H1 (cell line): ENCODE measurements around the gene OLFM1. TPM values are rescaled to one million over a fixed set of nuclear protein-coding genes. Genes with fewer than 3 reads are reported as not detected.

ENCODE experiments used
- CTCF ChIA-PET: fragments of 300-600 bp; sonication (Branson Sonifier 250); formaldehyde crosslinking; loops from one replicate; lab custom pipeline; 2021; ENCODE audit not compliant: partially characterized antibody; lab: Charles Lee
- POLR2A ChIA-PET: fragments of 300-600 bp; sonication (Branson Sonifier 250); formaldehyde crosslinking; loops from one replicate; lab custom pipeline; 2021; ENCODE audit warnings: inconsistent platforms; ENCODE audit not compliant: partially characterized antibody; lab: Charles Lee
- DNase-seq, 2 experiments: peaks; one replicate each; pipeline versions ENCODE4 v3.0.0 to v3.0.0-alpha.2; 2010 to 2022; ENCODE audit warnings: low spot score in 2 of 2, low read depth in 1 of 2, mixed read lengths in 1 of 2
- FAIRE-seq: peaks from 2 replicates; lab custom pipeline; 2011; peaks lifted over from hg19 to GRCh38; lab: Jason Lieb, UNC
- H2AFZ ChIP-seq: 2 replicates; pipeline ENCODE4 v1.8.1; 2012; ENCODE audit warnings: low read length, inconsistent platforms
- H2AK5ac ChIP-seq: 2 replicates; pipeline ENCODE4 v1.6.1; 2013; ENCODE audit warnings: low read depth, low read length
- H2BK120ac ChIP-seq: replicated peaks from 2 replicates; pipeline ENCODE3; 2013; ENCODE audit warnings: low read depth, low read length, inconsistent platforms
- H2BK12ac ChIP-seq: 2 replicates; pipeline ENCODE4 v1.6.1; 2013; ENCODE audit warnings: low read depth, low read length
- H2BK15ac ChIP-seq: 2 replicates; pipeline ENCODE4 v1.6.1; 2013; ENCODE audit warnings: low read length
- H2BK20ac ChIP-seq: 2 replicates; pipeline ENCODE4 v1.6.1; 2013; ENCODE audit warnings: low read length
- H2BK5ac ChIP-seq: 2 replicates; pipeline ENCODE4 v1.6.1; 2013; ENCODE audit warnings: low read depth, low read length
- H3K14ac ChIP-seq: 2 replicates; pipeline ENCODE4 v1.6.1; 2013; ENCODE audit warnings: inconsistent platforms; ENCODE audit not compliant: insufficient read length
- H3K18ac ChIP-seq: 2 replicates; pipeline ENCODE4 v1.6.1; 2013; ENCODE audit warnings: low read length; ENCODE audit errors: extremely low read depth
- H3K23ac ChIP-seq: 2 replicates; pipeline ENCODE4 v1.6.1; 2013; ENCODE audit warnings: inconsistent platforms; ENCODE audit not compliant: insufficient read length
- H3K23me2 ChIP-seq: 2 replicates; pipeline ENCODE4 v1.6.1; 2013; ENCODE audit warnings: low read depth, low read length
- H3K27ac ChIP-seq: 2 replicates; pipeline ENCODE4 v1.6.1; 2011; ENCODE audit warnings: low read depth, low read length, inconsistent platforms
- H3K27me3 ChIP-seq, 4 experiments: replicated peaks in 1 of 4; 1 replicate in 1 of 4; 2 replicates in 3 of 4; pipeline versions ENCODE4 v1.6.1 to v1.8.1; 2011 to 2013; ENCODE audit warnings: low read length in 3 of 4, mild to moderate bottlenecking in 3 of 4, inconsistent platforms in 2 of 4, mixed read lengths in 2 of 4, moderate library complexity in 1 of 4; ENCODE audit not compliant: control insufficient read depth in 3 of 4, insufficient read depth in 3 of 4; ENCODE audit errors: extremely low read depth in 1 of 4
- H3K36me3 ChIP-seq, 4 experiments: 2 replicates each; pipeline versions ENCODE4 v1.6.1 to v1.8.1; 2011 to 2013; ENCODE audit warnings: mild to moderate bottlenecking in 4 of 4, low read length in 3 of 4, moderate library complexity in 2 of 4, control low read depth in 1 of 4, inconsistent platforms in 1 of 4; ENCODE audit not compliant: insufficient read depth in 4 of 4, control insufficient read depth in 2 of 4
- H3K4ac ChIP-seq: replicated peaks from 2 replicates; pipeline ENCODE3; 2013; ENCODE audit warnings: low read length, low read depth, mixed read lengths, inconsistent platforms; ENCODE audit not compliant: insufficient read length
- H3K4me1 ChIP-seq, 4 experiments: replicated peaks in 1 of 4; 1 replicate in 1 of 4; 2 replicates in 3 of 4; pipeline versions ENCODE4 v1.6.1 to v1.8.1; 2011 to 2013; ENCODE audit warnings: low read length in 3 of 4, inconsistent platforms in 2 of 4, mixed read lengths in 1 of 4; ENCODE audit not compliant: insufficient read depth in 4 of 4, control insufficient read depth in 3 of 4
- H3K4me2 ChIP-seq, 2 experiments: 2 replicates each; pipeline versions ENCODE4 v1.6.1 to v1.8.1; 2011 to 2013; ENCODE audit warnings: low read depth in 2 of 2, low read length in 2 of 2, control low read depth in 1 of 2, inconsistent platforms in 1 of 2, mild to moderate bottlenecking in 1 of 2; ENCODE audit not compliant: insufficient read depth in 1 of 2
- H3K4me3 ChIP-seq, 4 experiments: fragments of 200-600, 300-600 bp in 1 of 4; sonication (generic), shearing (Covaris generic), sonication (Bioruptor Twin) in 1 of 4; 2 replicates each; pipeline versions ENCODE4 v1.5.1 to v1.8.1; 2011 to 2016; ENCODE audit warnings: low read length in 4 of 4, low read depth in 3 of 4, control low read depth in 2 of 4, inconsistent platforms in 2 of 4, mild to moderate bottlenecking in 2 of 4, mixed read lengths in 1 of 4, moderate library complexity in 1 of 4; ENCODE audit not compliant: insufficient read depth in 2 of 4; ENCODE audit errors: extremely low read depth in 1 of 4
- H3K56ac ChIP-seq: replicated peaks from 2 replicates; pipeline ENCODE3; 2013; ENCODE audit warnings: low read depth, mild to moderate bottlenecking, mixed read lengths, low read length, inconsistent platforms; ENCODE audit not compliant: insufficient read length
- H3K79me1 ChIP-seq: 2 replicates; pipeline ENCODE4 v1.6.1; 2013; ENCODE audit warnings: low read depth, low read length, control low read depth
- H3K79me2 ChIP-seq, 2 experiments: 2 replicates each; pipeline versions ENCODE4 v1.6.1 to v1.8.1; 2012 to 2013; ENCODE audit warnings: low read length in 2 of 2, mild to moderate bottlenecking in 2 of 2, inconsistent platforms in 1 of 2; ENCODE audit not compliant: insufficient read depth in 2 of 2, control insufficient read depth in 1 of 2
- H3K9ac ChIP-seq, 4 experiments: replicated peaks in 1 of 4; 1 replicate in 1 of 4; 2 replicates in 3 of 4; pipeline versions ENCODE4 v1.6.1 to v1.8.1; 2011 to 2013; ENCODE audit warnings: low read depth in 3 of 4, low read length in 3 of 4, control low read depth in 2 of 4, mild to moderate bottlenecking in 2 of 4, moderate library complexity in 2 of 4, inconsistent platforms in 1 of 4; ENCODE audit errors: extremely low read depth in 1 of 4
- H3K9me3 ChIP-seq, 2 experiments: 2 replicates each; pipeline versions ENCODE4 v1.6.1 to v1.8.1; 2012 to 2013; ENCODE audit warnings: mild to moderate bottlenecking in 2 of 2, moderate library complexity in 2 of 2, control low read depth in 1 of 2, inconsistent platforms in 1 of 2, low read depth in 1 of 2, low read length in 1 of 2, mixed read lengths in 1 of 2; ENCODE audit not compliant: insufficient read depth in 2 of 2
- H4K20me1 ChIP-seq, 2 experiments: replicated peaks in 1 of 2; 2 replicates each; pipeline versions ENCODE3 to v1.8.1; 2011 to 2013; ENCODE audit warnings: inconsistent platforms in 2 of 2, low read length in 2 of 2, mild to moderate bottlenecking in 1 of 2; ENCODE audit not compliant: insufficient read depth in 2 of 2, control insufficient read depth in 1 of 2
- H4K5ac ChIP-seq: 2 replicates; pipeline ENCODE4 v1.6.1; 2013; ENCODE audit warnings: low read length, low read depth, mixed read lengths, inconsistent platforms; ENCODE audit not compliant: insufficient read length
- H4K8ac ChIP-seq: 2 replicates; pipeline ENCODE4 v1.8.0; 2013; ENCODE audit warnings: mild to moderate bottlenecking, moderate library complexity, low read length, inconsistent platforms; ENCODE audit not compliant: insufficient read depth; ENCODE audit errors: extremely low read depth
- H4K91ac ChIP-seq: replicated peaks from 2 replicates; pipeline ENCODE3; 2013; ENCODE audit warnings: low read length, mixed read lengths, inconsistent platforms; ENCODE audit not compliant: insufficient read length
- ASH2L ChIP-seq: fragments of 200-600, 300-600 bp; sonication (generic); IDR thresholded peaks from one replicate; pipeline ENCODE4 v1.7.1; 2017; ENCODE audit warnings: low read length
- BCL11A ChIP-seq, 2 experiments: IDR thresholded peaks; one replicate each; pipeline ENCODE4 v1.6.1; 2011; ENCODE audit warnings: low read depth in 2 of 2, low read length in 2 of 2, mild to moderate bottlenecking in 2 of 2
- CEBPB ChIP-seq: IDR thresholded peaks from 2 replicates; pipeline ENCODE4 v1.6.1; 2012; ENCODE audit warnings: low read depth, low read length
- CHD1 ChIP-seq: IDR thresholded peaks from 2 replicates; pipeline ENCODE4 v1.6.1; 2012; ENCODE audit warnings: low read depth, low read length, improper control_type of control experiment
- CREB1 ChIP-seq: IDR thresholded peaks from 2 replicates; pipeline ENCODE4 v1.6.1; 2012; ENCODE audit warnings: inconsistent platforms
- CTBP2 ChIP-seq: IDR thresholded peaks from 2 replicates; pipeline ENCODE4 v1.7.0; 2011; ENCODE audit warnings: borderline replicate concordance, mild to moderate bottlenecking, moderate library complexity, mixed read lengths, low read length; ENCODE audit not compliant: insufficient read depth, insufficient read length
- GTF2F1 ChIP-seq: IDR thresholded peaks from 2 replicates; pipeline ENCODE4 v1.6.1; 2012; ENCODE audit warnings: low read depth, low read length, improper control_type of control experiment, borderline replicate concordance
- HDAC2 ChIP-seq, 2 experiments: fragments of 300-600 bp in 1 of 2; sonication (generic) in 1 of 2; IDR thresholded peaks; 2 replicates each; pipeline ENCODE4 v1.6.1; 2011 to 2012; ENCODE audit warnings: low read depth in 2 of 2, low read length in 2 of 2, mild to moderate bottlenecking in 2 of 2, moderate library complexity in 2 of 2, borderline replicate concordance in 1 of 2, inconsistent platforms in 1 of 2
- KDM1A ChIP-seq: fragments of 200-600, 300-600 bp; sonication (generic); IDR thresholded peaks from 2 replicates; pipeline ENCODE4 v1.7.1; 2016; ENCODE audit warnings: mild to moderate bottlenecking, low read length, borderline replicate concordance
- SIN3A ChIP-seq, 2 experiments: IDR thresholded peaks in 1 of 2; conservative IDR thresholded peaks in 1 of 2; 2 replicates each; pipeline ENCODE4 v1.6.1; 2011 to 2012; ENCODE audit warnings: low read length in 2 of 2, improper control_type of control experiment in 1 of 2, low read depth in 1 of 2, mild to moderate bottlenecking in 1 of 2
- SP1 ChIP-seq: IDR thresholded peaks from 2 replicates; pipeline ENCODE4 v1.6.1; 2011; ENCODE audit warnings: low read depth, low read length
- SRF ChIP-seq: IDR thresholded peaks from 2 replicates; pipeline ENCODE4 v1.6.1; 2011; ENCODE audit warnings: mild to moderate bottlenecking, low read depth, low read length, moderate library complexity
- TAF1 ChIP-seq: IDR thresholded peaks from 2 replicates; pipeline ENCODE4 v1.6.1; 2011; ENCODE audit warnings: mild to moderate bottlenecking, low read depth, low read length
- TBP ChIP-seq: IDR thresholded peaks from 2 replicates; pipeline ENCODE4 v1.6.1; 2011; ENCODE audit warnings: low read depth, low read length, improper control_type of control experiment
- TEAD4 ChIP-seq: IDR thresholded peaks from 2 replicates; pipeline ENCODE4 v1.6.1; 2012; ENCODE audit warnings: low read depth, low read length, inconsistent platforms, mixed read lengths
- WGBS, 2 experiments: shearing (Covaris generic) in 1 of 2; methylation state at CpG; one replicate each; pipeline versions ENCODE4 v1.1.6 to v1.1.7; 2013 to 2015; ENCODE audit warnings: low lambda C conversion rate in 2 of 2, mixed read lengths in 2 of 2, inconsistent platforms in 1 of 2, low coverage in 1 of 2, missing lambda C conversion rate in 1 of 2; ENCODE audit not compliant: insufficient replicate concordance in 2 of 2, insufficient coverage in 1 of 2, insufficient read length in 1 of 2; ENCODE audit errors: extremely low coverage in 1 of 2, missing lambda C conversion rate in 1 of 2; 5-methylcytosine and 5-hydroxymethylcytosine counted together
- polyA plus RNA-seq, 7 experiments: library from polyadenylated mRNA; depleted of rRNA in 3 of 7; stranded (reverse) in 5 of 7; unstranded in 2 of 7; fragments of >200 nt in 5 of 7; fragments of 200-250 nt in 2 of 7; gene quantifications; 1 replicate in 5 of 7; 2 replicates in 1 of 7; 4 replicates in 1 of 7; pipeline versions ENCODE4 v1.2.1 to v1.2.3, GENCODE V29; 2011 to 2013; ENCODE audit warnings: missing spikeins in 2 of 7, mixed read lengths in 2 of 7
- total RNA-seq: library from RNA; stranded (reverse); fragmentation: NEBNext Ultra II Directional; extraction: Animal tissue kit (Norgen Biotek cat#: 25700); gene quantifications from 2 replicates; pipeline ENCODE4 v1.2.1, GENCODE V29; 2021

The OLFM1 gene
- total and polyA plus RNA-seq, 2 of the 8 experiments (the other 6 are each of a cell fraction or from before 2014, with no cell fraction given), result 53.0 to 53.4 TPM

DNA sequence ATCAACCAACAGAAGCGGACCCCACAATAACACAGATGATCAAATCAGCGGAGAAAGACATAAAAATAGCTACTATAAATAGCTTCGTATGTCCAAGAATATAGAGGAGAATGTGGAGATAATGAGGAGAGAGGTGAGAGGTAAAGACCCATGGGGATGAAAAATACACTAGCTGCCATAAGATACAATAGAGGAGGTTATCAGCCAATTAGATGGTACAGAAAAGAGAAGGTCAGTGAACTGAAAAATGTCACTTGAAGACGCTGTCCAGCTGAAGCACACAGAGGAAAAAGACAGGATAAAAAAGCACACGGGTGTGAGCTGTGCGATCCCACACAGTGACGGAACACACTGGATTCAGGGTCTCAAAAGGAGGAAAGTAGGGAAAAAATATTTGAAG lies 73.4 kb downstream of the OLFM1 start:
- H2BK15ac ChIP-seq, result no peak overlapping the region
- no peaks in the 10 kb centered on the region for H3K9me3 ChIP-seq
- H3K4me1 ChIP-seq, result peaks cover 0 to 10% (median 3%) of the 10 kb centered on the region in 4 experiments; a peak in 6 of 7 replicates
- ChIA-PET POLR2A (no interaction called here), CTCF (interaction anchor here (0.6 to 1.0 kb wide), 3 partner anchors 11 to 116 kb away, joined by 3 to 4 read pairs (median 3); no protein-coding TSS in a partner anchor)
- H3K27ac ChIP-seq, result no peak overlapping the region
- H3K9ac ChIP-seq, result no peak overlapping the region
- H3K79me2 ChIP-seq, result no peaks in the 10 kb centered on the region
- H2BK12ac ChIP-seq, result no peak overlapping the region
- H3K23ac ChIP-seq, result no peak overlapping the region
- no peaks in the 10 kb centered on the region for H3K23me2 ChIP-seq
- no peak for DNase-seq
- no peaks in the 10 kb centered on the region; the same call in 1 of the 2 replicates for H3K79me1 ChIP-seq
- H2BK20ac ChIP-seq, result no peak overlapping the region
- no peak for FAIRE-seq
- WGBS, 2 experiments, result 90% methylated on average over 7 of the region's 7 CpGs; no CpG with 5 or more reads in 1 of the 2 experiments
- no peak overlapping the region for H4K5ac ChIP-seq
- no peak overlapping the region for H2BK120ac ChIP-seq
- H3K4me3 ChIP-seq, result no peak overlapping the region
- H3K56ac ChIP-seq, result no peak overlapping the region
- H4K8ac ChIP-seq, result no peak overlapping the region
- no peak overlapping the region for H2AFZ ChIP-seq
- no peak overlapping the region for H3K4me2 ChIP-seq
- no peak overlapping the region for H2BK5ac ChIP-seq
- H4K91ac ChIP-seq, result no peak overlapping the region
- H3K27me3 ChIP-seq, result no peaks in the 10 kb centered on the region; a peak in 1 of 7 replicates
- H3K36me3 ChIP-seq, result no peaks in the 10 kb centered on the region
- H3K18ac ChIP-seq, result no peak overlapping the region
- no peaks in the 10 kb centered on the region for H4K20me1 ChIP-seq
- no peak overlapping the region for H2AK5ac ChIP-seq
- H3K14ac ChIP-seq, result no peak overlapping the region
- no peak overlapping the region for H3K4ac ChIP-seq
- TF ChIP-seq CHD1 (no peak), GTF2F1 (no peak), TBP (no peak), BCL11A (IDR thresholded peaks at IDR 0.05; ENCODE audit: low read depth in 2 of 2, low read length in 2 of 2) (no peak), SRF (no peak), CEBPB (no peak), SIN3A (conservative IDR thresholded peaks at IDR 0.05 in 1 of 2, IDR thresholded peaks at IDR 0.05 in 1 of 2; ENCODE audit: low read depth in 1 of 2, low read length in 2 of 2) (no peak), KDM1A (no peak), TAF1 (no peak), TEAD4 (no peak), ASH2L (no peak), HDAC2 (IDR thresholded peaks at IDR 0.05; ENCODE audit: borderline replicate concordance in 1 of 2, low read depth in 2 of 2, low read length in 2 of 2) (no peak), CTBP2 (no peak), CREB1 (no peak), SP1 (no peak)
